GM18907 (cell line): ENCODE data around the gene THEM4.

Experiments
- ATAC-seq: cut with Tn5 transposase; IDR thresholded peaks from one replicate; pipeline ENCODE4 v1.9.1; 2021; ENCODE audit warnings: mild to moderate bottlenecking, moderate library complexity; ENCODE audit not compliant: unreplicated experiment

THEM4 gene

GRCh38 chr1:151839082-151839412, 70.3 kb downstream of the THEM4 start:
- ATAC-seq = no peak

DNA sequence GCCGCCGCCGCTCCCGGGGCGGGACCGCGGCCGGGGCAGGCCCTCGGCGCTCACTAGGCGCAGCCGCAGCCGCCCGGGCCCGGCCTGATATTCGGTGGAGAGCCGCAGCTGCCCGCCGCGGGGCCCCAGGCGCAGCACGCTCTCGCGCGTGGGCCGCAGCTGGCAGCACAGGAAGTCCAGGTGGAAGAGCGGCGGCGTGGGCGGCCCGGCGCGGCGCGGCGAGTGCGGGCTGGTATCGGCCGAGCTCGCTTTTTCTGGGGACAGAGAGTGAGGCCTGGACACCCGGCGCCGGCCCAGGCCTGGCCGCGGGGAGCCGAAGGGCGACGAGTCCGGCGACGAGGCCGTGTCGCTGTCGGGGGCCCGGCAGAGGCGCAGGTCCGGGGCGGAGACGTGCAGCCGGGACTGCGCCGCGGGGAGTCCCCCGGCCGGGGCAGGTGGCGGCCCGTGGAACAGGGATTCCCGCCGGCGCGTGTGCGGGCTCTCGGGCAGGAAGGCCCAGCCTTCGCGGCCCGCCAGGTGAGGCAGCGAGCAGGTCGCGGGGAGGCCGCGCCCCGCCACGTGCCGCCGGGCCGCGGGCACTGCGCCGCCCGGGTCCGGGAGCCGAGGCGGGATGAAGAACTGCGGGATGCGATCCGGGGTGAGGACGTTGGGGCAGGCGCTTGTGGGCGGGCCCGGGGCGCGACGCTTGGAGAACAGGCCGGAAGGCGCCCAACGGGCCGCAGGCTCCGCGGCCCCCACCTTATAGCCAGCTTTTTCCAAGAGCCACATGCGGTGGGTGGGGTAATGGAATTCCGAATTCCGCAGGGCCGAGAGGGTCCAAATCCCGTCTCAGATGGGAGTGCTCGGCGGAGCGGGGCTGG, 70.9 kb downstream of the THEM4 start:
- ATAC-seq = no peak

DNA sequence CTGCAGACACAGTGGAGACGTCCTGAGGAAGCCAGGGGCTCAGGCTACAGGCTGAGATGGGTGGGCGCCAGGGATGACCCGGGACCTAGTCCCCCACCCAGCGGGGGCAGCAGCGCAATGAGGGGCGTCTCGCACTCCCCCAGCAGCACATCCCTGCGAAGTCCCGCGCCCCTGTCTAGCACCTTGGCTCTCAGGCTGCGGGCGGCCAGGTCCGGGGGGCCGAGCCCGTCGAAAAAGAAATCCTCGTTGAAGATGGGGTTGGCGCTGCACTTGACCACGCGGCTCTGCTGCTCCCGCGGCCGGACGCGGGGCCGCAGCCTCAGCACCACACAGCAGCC, 71.5 kb downstream of the THEM4 start:
- ATAC-seq = no peak

- ATAC-seq = no peak
These were observed 72.1 kb downstream of the THEM4 start for GRCh38 chr1:151837197-151837596.

- ATAC-seq = no peak
These were observed 73.7 kb downstream of the THEM4 start for GRCh38 chr1:151835596-151835995.

GRCh38 chr1:151834239-151834638, 75.1 kb downstream of the THEM4 start:
- ATAC-seq = no peak

DNA sequence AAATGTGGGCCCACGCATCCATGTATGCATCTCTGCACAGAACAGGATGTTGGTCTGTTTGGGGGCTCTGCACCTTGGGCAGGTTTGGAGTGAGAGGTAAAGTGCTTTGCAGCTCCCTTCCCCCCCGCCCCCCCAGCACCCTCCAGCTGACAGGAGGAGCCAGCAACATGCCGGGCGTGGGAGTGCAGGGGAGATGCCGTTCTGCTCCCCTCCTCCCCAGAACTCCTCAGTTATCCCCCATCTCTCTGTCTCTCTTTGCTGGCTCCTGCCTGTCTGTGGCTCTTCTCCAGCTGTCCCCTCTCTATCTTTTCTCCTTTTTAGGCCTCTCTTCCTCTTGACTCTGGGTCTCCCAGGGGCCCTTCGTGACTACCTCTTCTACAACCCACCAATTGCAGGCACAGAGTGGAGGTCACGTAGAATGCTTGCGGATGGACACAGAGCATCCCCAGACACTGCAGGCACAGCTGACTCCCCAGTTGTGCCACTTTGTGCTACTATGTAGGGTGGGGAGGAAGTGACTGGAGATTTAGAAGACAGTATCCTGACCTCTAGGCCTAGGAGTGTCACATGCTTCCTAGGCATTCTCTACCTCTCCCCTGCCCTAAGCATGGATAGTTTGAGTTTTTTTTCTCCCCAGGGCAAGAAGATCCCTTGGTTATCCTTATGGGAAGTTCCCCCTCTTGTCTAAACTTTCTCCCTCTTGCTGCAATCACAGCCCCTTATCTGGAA, 76.0 kb downstream of the THEM4 start:
- ATAC-seq = no peak

DNA sequence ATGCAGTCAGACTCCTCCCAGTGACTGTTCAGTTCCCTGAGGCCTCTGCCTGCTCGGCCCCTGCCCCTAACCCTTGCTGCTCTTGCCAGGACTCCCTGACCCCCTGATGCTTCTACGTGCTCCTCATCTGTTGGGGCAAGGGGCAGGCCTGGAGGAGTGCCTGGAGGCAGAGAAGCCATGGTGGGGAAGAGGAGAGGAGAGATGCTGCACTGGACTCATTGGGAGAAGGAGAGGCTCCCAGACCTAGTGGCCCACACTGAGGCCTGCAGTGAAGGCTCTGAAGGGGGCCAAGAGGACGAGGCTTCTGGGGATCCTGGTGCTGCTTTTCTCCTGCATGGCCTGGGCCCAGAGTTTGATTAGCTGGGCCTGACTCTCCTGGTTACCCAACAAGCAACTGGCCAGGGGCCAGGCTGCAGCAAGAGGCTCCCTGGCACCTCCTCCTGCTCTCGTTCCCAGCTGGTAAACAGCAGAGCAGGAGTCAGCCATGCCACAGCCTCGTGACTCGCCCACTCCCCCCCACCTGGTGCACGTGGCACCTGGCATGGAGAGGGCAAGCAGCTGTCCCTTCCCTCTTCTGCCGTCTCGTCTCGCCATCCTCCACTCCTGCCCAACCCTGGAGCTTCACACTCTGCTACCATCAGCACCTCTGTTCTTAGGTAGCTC, 76.9 kb downstream of the THEM4 start:
- no peak for ATAC-seq

- ATAC-seq = no peak
These were observed 77.7 kb downstream of the THEM4 start, which contains the start of gene RORC for GRCh38 chr1:151831605-151832004. TSS of gene RORC (minus strand) at chr1:151831802. CDS start at chr1:151831764, 38 bp downstream.

- ATAC-seq = no peak
These were observed 78.1 kb downstream of the THEM4 start for GRCh38 chr1:151831256-151831591.

GRCh38 chr1:151830055-151830454, 79.3 kb downstream of the THEM4 start:
- no peak for ATAC-seq

GRCh38 chr1:151829352-151830046, 79.8 kb downstream of the THEM4 start:
- no peak for ATAC-seq

- ATAC-seq = no peak
These were observed 80.4 kb downstream of the THEM4 start for GRCh38 chr1:151828921-151829320.

DNA sequence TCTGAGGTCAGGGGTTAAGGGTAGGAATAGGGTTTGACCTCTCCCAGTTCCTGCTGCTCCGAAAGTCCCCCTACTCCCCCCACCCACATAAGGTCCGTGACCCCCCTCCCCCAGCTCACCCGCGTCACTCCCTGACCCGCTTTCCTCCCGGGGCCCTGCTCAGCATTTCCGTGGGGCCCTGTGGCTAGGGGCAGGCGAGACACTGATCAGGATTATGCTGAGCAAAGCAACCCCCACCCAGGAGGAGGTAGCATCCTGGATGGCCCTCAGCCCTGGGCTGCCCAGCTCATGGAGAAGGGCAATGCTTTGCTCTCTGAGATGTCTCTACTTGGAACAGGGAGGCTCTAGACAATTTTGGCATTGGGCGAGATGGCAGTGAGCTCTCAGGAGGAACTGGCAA, 81.5 kb downstream of the THEM4 start:
- ATAC-seq = no peak

- ATAC-seq = no peak
These were observed 83.3 kb downstream of the THEM4 start for GRCh38 chr1:151825751-151826660.

DNA sequence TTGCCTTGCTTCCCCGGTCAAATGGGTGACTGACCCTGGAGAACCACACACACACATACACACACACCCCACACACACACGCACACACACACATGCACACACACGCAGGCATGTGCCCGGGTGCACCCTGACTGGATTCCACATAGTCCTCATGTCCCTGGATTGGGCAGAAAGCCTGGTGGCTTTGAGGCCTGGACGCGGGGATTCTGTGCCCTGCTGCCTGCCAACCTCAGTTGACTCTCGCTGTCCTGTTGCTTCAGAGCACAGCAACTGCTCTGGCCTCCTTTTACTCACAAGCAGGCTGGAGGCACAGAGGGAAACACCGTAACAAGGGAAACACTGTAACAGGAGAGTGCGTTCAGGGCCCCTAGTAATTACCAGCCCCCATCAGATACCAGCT, 84.1 kb downstream of the THEM4 start:
- ATAC-seq = no peak
